Activated CD4-positive, alpha-beta T cell treated with anti-CD3 and anti-CD28 coated beads, Interleukin-2, amount 50 U/mL, for 4 hours (primary cell): Measurements from ENCODE around the gene SAG.

Source experiments
- DNase-seq, 2 experiments: peaks; one replicate each; pipeline ENCODE4 v3.0.0-alpha.2; 2020

Gene SAG

DNA sequence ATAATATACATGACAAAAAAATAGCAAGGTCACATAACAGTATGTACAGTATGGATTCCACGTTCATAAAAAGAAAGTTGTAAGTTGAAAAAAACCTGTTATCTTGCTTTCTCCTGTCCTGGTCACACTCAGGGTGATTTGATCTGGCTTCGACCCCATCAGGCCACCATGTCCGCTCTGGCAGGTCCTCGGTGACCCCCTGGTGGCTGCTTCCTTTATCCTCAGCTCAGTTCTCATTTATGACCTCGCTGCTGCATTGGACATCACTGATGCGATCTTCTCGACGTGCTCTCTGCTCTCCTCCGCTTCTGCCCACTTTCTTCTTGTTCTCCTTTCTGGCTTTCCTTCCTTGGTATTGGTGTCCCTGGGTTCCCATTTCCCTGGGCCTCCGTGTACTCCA lies 76.4 kb downstream of the SAG start:
- DNase-seq, result no peak

- DNase-seq, result no peak
These were observed 77.3 kb downstream of the SAG start for GRCh38 chr2:233384811-233385488.

GRCh38 chr2:233385489-233386044 lies 78.0 kb downstream of the SAG start:
- DNase-seq, result peak; percentile 31 to 35

GRCh38 chr2:233386382-233387041 lies 78.9 kb downstream of the SAG start:
- DNase-seq, result no peak

DNA sequence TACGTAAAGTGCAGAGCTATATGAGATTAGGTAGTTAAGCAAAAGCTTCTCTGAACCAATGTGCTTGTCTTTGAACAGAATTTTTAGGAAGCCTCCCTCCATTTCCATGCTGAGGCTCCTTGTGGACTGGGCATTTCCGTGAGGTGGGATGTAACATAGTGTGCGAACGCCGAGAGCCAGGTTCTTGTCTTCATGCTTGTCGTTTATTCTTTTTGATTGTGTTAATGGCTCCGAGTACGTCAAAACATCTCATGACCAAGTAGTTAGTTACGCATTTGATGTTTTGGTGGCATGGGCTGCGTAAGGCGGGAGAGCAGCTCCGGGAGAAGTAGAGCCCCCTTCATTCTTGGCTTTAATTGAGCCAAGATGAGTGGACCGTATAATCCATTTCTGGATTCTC lies 79.6 kb downstream of the SAG start:
- DNase-seq, result no peak

GRCh38 chr2:233387667-233388528 lies 80.3 kb downstream of the SAG start:
- no peak for DNase-seq

GRCh38 chr2:233389601-233390125 lies 82.0 kb downstream of the SAG start:
- DNase-seq, result no peak

- DNase-seq, result no peak
These were observed 88.1 kb downstream of the SAG start for GRCh38 chr2:233395687-233396086.
